ENCODE measurements around the gene WIF1.

WIF1 gene

GRCh38 chr12:65123435-65124063 lies 2.4 kb upstream of the WIF1 start:
- DNase-seq (ENCODE audit: low spot score), result peak; percentile 22

- no peak for DNase-seq (ENCODE audit: low spot score)
Observed at GRCh38 chr12:65122703-65123102, 1.6 kb upstream of the WIF1 start.

GRCh38 chr12:65121956-65122469 lies 908 bp upstream of the WIF1 start:
- DNase-seq (ENCODE audit: low spot score), result no peak

GRCh38 chr12:65119063-65119462 lies 2.0 kb downstream of the WIF1 start:
- DNase-seq (ENCODE audit: low spot score), result no peak

GRCh38 chr12:65113621-65114035 lies 7.5 kb downstream of the WIF1 start:
- DNase-seq (ENCODE audit: low spot score), result no peak

- no peak for DNase-seq (ENCODE audit: low spot score)
Observed at GRCh38 chr12:65106948-65107347, 14.2 kb downstream of the WIF1 start.

- no peak for DNase-seq (ENCODE audit: low spot score)
Observed at GRCh38 chr12:65100140-65100539, 21.0 kb downstream of the WIF1 start.

GRCh38 chr12:65099182-65099581 lies 21.9 kb downstream of the WIF1 start:
- no peak for DNase-seq (ENCODE audit: low spot score)

- no peak for DNase-seq (ENCODE audit: low spot score)
Observed at GRCh38 chr12:65098364-65098763, 22.7 kb downstream of the WIF1 start.

- no peak for DNase-seq (ENCODE audit: low spot score)
Observed at GRCh38 chr12:65094722-65095121, 26.4 kb downstream of the WIF1 start.

- DNase-seq (ENCODE audit: low spot score), result peak; percentile 7
Observed at GRCh38 chr12:65093606-65094005, 27.5 kb downstream of the WIF1 start.

GRCh38 chr12:65090461-65090860 lies 30.6 kb downstream of the WIF1 start:
- no peak for DNase-seq (ENCODE audit: low spot score)

- DNase-seq (ENCODE audit: low spot score), result no peak
Observed at GRCh38 chr12:65086236-65086635, 34.9 kb downstream of the WIF1 start.

GRCh38 chr12:65084579-65084978 lies 36.5 kb downstream of the WIF1 start:
- DNase-seq (ENCODE audit: low spot score), result no peak

GRCh38 chr12:65083581-65083980 lies 37.5 kb downstream of the WIF1 start:
- no peak for DNase-seq (ENCODE audit: low spot score)

GRCh38 chr12:65082406-65082805 lies 38.7 kb downstream of the WIF1 start:
- DNase-seq (ENCODE audit: low spot score), result no peak

GRCh38 chr12:65081496-65081895 lies 39.6 kb downstream of the WIF1 start:
- DNase-seq (ENCODE audit: low spot score), result no peak

GRCh38 chr12:65074932-65075331 lies 46.2 kb downstream of the WIF1 start:
- DNase-seq (ENCODE audit: low spot score), result no peak

- DNase-seq (ENCODE audit: low spot score), result no peak
Observed at GRCh38 chr12:65069336-65069735, 51.8 kb downstream of the WIF1 start.

GRCh38 chr12:65067383-65067782 lies 53.7 kb downstream of the WIF1 start:
- no peak for DNase-seq (ENCODE audit: low spot score)

GRCh38 chr12:65055859-65056258 lies 65.2 kb downstream of the WIF1 start:
- no peak for DNase-seq (ENCODE audit: low spot score)

GRCh38 chr12:65051218-65051617 lies 69.9 kb downstream of the WIF1 start:
- DNase-seq (ENCODE audit: low spot score), result no peak

GRCh38 chr12:65045269-65045668 lies 75.8 kb downstream of the WIF1 start:
- no peak for DNase-seq (ENCODE audit: low spot score)

GRCh38 chr12:65039301-65039700 lies 81.8 kb downstream of the WIF1 start:
- no peak for DNase-seq (ENCODE audit: low spot score)
